Body of pancreas (tissue), 4 donors: ENCODE data around the gene FADS1.

Experiments
- CTCF ChIP-seq, 7 experiments: fragments of 450-650 bp in 4 of 7; fragments of 200-600 bp in 3 of 7; sonication (generic) in 3 of 7; IDR thresholded peaks; one replicate each; pipeline ENCODE4 v1.5.1; 2016 to 2019; ENCODE audit warnings: antibody characterized with exemption in 7 of 7
- POLR2A ChIP-seq, 3 donors: fragments of 450-650 bp; IDR thresholded peaks; one replicate each; pipeline ENCODE4 v1.6.1; 2016; ENCODE audit warnings: antibody characterized with exemption in 3 of 3, mild to moderate bottlenecking in 2 of 3

GRCh38 chr11:61840371-61840770 lies 23.6 kb upstream of the FADS1 start:
- no peak for TF ChIP-seq CTCF (IDR thresholded peaks at IDR 0.05)
- no peak for TF ChIP-seq POLR2A (IDR thresholded peaks at IDR 0.05)
